CD4-positive, alpha-beta T cell treated with Interleukin-1 beta for 1 hour (primary cell): ENCODE measurements around the gene E4F1.
"Not testable (repeated sequence)": the region's sequence is repeated elsewhere in the genome, so short reads cannot be mapped to it uniquely, and the experiment has no call there.

Source experiments
- DNase-seq, 2 donors: peaks; one replicate each; pipeline ENCODE4 v3.0.0-alpha.2; 2020 to 2022

E4F1 gene

DNA sequence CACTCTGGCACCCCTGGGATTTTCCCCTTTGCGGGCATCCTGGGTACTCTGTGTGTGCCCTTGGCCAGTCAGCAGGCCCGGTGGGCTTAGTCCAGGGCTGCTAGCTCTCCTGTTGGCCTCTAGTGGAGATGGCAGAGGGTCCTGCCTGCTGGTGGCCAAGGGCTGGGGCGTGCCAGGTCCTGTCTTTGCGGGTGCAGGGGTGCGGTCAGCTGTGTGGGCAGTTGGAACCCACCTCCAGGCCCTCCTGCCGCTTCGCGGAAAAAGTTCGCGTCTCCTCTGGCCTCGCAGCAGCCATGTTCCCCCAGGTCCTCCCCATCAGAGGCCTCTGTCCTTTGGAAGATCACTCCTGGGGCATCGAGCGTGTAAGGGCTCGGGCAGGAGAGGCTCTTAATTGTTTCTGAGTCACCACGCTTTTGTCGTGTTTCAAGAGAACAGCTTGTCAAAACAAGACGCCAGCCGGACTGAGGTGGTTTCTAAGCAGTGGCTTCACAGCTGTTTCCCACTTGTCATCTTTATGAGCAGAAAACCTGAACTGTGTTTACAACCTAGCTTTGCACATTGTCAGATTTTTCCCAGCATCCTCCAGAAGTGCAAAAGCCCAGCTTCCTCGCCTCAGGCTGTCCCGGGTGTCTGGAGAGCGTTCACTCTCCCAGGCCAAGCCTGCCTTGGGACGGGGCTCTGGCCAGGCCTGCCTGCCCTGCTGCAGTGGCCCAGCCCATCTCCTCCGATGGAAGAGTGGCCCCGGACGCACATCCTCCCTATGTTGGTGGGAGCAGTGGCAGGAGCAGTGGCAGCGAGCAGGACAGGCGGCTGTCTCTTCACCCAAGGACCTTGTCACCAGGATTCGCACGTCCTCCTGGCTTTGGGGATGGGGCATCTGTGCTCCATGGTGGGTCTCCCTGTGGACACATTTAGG is 7.9 kb downstream of the E4F1 start:
- no peak for DNase-seq

DNA sequence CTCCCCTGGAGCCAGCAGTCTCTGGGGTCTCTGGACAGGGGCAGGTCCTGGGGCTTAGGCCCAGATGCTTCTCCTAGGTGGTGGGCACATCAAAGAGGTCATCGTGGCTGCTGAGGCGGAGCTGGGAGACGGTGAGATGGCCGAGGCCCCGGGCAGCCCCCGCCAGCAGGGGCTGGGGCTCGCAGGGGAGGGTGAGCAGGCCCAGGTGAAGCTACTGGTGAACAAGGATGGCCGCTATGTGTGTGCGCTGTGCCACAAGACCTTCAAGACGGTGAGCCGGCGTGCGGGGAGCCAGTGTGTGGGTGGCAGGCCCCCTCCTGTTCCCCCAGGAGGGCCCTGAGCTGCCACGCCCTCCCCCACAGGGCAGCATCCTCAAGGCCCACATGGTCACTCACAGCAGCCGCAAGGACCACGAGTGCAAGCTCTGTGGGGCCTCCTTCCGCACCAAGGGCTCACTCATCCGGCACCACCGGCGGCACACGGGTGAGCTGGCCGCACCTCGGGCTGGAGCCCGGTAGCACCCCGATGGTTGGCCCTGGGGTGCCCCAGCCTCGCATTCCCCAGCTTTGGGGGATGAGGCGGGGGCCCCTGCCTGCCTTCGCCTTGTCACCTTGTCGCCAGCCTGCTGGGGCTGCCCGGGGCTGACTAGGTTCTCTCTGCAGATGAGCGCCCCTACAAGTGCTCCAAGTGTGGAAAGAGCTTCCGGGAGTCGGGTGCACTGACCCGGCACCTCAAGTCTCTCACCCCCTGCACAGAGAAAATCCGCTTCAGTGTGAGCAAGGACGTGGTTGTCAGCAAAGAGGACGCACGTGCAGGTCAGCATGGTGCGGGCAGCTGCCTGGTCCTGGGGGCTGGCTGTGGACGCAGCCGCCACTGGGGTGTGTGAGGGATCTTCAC is 9.0 kb downstream of the E4F1 start:
- DNase-seq = no peak

DNA sequence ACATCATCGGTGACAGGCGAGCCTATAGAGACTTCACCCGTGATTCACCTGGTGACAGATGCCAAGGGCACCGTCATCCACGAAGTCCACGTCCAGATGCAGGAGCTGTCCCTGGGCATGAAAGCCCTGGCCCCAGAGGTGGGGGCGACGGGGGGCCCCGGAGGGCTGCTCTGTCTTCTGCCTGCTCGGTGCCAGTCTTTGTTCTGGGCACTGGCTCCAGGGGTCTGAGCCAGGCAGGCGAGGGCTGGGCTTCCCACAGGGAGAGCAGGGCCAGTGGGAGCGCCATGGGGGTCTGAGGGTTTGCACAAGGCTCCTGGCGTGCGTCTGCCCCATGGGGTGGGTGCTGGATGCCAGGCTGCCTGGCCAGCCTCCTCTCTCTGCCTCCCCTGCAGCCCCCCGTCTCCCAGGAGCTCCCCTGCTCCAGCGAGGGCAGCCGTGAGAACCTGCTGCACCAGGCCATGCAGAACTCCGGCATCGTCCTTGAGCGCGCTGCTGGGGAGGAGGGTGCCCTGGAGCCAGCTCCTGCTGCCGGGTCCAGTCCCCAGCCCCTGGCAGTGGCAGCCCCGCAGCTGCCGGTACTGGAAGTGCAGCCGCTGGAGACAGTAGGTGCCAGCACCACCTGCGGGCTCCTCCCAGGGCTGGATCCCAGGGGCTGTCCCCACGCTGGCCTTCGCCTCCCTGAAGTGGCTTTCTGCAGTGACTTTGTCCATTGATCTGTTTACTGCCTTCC is 9.8 kb downstream of the E4F1 start:
- no peak for DNase-seq

DNA sequence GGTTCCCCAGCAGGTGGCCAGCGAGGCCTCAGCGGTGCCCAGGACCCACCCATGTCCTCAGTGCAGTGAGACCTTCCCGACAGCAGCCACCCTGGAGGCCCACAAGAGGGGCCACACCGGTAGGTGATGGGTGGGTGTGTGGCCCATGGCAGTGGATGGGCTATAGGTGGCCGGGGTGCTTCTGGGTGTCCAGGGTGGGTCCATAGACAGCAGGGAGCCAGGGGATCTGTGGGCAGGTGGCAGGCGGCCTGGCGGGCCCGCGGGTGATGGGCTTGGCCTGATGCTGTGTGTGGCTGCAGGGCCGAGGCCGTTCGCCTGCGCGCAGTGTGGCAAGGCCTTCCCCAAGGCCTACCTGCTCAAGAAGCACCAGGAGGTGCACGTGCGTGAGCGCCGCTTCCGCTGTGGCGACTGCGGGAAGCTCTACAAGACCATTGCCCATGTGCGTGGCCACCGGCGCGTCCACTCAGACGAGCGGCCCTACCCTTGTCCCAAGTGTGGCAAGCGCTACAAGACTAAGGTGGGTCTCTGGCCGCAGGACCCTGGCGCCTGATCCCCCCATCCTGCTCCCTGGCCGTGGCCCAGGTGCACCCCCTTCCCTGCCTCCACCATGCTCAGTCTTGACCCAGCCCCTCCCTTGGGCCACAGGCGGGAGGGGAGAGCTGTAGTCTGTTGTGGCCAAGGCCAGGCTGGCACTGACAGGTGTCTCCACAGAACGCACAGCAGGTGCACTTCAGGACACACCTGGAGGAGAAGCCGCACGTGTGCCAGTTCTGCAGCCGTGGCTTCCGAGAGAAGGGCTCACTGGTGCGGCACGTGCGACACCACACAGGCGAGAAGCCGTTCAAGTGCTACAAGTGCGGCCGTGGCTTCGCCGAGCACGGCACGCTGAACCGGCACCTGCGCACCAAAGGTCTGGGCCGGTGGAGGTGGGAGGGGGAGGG is 10.8 kb downstream of the E4F1 start:
- DNase-seq = no peak

DNA sequence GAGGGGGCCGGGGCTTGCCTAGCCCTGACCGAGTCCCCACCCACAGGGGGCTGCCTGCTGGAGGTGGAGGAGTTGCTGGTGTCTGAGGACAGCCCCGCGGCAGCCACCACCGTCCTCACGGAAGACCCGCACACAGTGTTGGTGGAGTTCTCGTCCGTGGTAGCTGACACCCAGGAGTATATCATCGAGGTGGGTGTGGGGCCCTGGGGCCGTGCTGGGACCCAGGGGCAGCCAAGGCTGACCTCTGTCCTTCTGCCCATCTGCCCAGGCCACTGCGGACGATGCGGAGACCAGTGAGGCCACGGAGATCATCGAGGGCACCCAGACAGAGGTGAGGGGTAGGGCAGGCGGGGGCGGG is 11.4 kb downstream of the E4F1 start:
- DNase-seq = no peak

DNA sequence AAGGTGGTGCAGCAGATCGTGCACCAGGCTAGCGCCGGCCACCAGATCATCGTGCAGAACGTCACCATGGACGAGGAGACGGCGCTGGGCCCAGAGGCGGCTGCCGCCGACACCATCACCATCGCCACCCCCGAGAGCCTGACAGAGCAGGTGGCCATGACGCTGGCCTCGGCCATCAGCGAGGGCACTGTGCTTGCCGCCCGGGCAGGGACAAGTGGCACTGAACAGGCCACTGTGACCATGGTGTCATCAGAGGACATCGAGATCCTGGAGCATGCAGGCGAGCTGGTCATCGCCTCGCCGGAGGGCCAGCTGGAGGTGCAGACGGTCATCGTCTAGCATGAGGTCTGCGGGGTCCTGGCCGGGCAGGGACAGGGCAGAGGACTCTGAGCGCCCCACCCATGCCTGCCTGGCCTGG is 11.9 kb downstream of the E4F1 start:
- DNase-seq = no peak

DNA sequence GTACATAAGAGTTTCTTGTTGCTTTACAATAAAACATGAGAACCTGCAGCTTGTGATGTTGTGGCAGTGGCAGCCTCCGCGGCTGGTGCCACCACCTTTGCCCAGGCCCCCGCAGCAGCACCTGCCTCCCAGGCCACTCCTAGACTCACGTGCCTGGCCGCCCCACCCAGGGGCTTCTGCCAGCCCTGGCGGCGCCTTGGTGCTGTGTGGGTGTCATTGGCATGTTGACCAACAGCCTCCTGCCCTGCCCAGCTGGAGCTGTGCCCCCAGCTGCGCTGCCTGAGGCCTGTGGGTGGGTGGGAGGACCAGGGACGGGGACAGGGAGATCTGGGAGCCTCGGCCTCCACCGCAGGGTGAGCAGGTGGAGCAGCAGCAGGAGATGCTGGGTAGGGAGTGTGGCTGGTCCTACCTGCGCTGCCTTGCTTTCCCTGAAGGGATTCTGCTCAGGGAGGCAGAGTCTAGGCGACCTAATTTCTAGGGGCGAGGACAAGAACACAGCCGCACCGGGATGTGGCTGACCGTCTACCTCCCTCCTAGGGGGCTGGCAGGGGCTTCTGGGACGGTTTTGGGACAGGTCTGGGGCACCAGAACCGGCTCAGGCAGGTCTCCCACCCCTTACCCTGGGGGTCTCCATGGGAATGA is 12.4 kb downstream of the E4F1 start:
- DNase-seq = no peak

DNA sequence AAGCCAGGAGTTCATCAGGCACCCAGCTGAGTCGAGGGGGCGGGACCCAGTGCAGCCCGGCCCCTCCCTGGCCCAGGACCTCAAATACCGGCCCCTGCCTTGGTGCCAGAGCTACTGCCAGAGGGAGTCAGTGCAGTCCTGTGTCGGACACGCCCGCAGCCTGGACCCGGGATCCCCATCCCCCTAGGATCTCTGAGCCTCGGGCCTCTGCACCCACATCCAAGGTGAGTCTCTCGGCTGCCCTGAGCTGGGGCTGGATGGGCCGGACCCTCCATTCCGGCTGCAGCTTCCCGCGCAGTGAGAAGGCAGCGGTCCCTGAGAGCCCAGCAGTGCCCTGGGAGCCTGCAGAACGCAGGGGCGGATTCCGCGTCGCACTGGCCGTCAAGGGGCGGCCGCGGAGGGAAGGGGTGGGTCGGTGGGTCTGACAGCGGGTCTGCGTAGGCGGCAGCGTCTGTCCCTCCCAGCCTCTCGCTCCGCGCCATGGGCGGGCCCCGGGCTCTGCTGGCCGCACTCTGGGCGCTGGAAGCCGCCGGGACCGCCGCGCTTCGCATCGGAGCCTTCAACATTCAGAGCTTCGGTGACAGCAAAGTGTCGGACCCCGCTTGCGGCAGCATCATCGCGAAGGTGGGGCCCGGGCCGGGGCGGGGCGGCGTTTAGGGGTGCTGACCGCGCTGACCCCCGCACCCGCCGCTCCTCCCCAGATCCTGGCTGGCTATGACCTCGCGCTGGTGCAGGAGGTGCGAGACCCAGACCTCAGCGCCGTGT is 13.1 kb downstream of the E4F1 start, which contains the start of gene DNASE1L2:
TSS of gene DNASE1L2 (plus strand) at position 108 of the 765 bp plus-strand sequence. CDS start at position 481, 373 bp downstream.
- no peak for DNase-seq

DNA sequence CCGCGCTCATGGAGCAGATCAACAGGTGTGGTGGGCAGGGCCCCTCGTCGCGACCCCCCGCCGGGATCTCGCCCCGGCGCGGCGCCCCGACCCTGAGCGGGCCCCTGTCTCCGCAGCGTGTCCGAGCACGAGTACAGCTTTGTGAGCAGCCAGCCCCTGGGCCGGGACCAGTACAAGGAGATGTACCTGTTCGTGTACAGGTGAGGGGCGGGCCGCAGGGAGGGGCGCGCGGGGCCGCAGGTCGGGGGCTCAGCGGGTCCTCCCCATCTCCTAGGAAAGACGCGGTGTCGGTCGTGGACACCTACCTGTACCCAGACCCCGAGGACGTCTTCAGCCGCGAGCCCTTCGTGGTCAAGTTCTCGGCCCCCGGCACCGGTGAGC is 13.7 kb downstream of the E4F1 start:
- no peak for DNase-seq

DNA sequence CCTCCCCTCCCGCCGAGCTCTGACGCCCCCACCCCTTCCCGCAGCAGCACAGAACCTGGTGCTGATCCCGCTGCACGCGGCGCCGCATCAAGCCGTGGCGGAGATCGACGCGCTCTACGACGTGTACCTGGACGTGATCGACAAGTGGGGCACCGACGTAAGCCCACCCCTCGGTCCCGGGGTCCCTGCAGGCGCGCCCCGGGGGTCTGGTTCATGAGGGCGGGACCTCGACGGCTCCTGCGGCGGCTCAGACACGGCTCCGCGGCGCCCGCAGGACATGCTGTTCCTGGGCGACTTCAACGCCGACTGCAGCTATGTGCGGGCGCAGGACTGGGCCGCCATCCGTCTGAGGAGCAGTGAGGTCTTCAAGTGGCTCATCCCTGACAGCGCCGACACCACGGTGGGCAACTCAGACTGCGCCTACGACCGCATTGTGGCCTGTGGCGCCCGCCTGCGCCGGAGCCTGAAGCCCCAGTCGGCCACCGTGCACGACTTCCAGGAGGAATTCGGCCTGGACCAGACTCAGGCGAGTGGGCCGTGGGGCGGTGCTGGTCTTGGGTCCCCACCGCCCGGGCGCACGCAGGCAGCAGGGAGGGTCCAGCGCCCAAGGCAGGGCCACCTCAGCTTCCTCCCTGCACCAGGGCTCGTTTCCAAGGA is 14.2 kb downstream of the E4F1 start:
- DNase-seq = no peak

DNA sequence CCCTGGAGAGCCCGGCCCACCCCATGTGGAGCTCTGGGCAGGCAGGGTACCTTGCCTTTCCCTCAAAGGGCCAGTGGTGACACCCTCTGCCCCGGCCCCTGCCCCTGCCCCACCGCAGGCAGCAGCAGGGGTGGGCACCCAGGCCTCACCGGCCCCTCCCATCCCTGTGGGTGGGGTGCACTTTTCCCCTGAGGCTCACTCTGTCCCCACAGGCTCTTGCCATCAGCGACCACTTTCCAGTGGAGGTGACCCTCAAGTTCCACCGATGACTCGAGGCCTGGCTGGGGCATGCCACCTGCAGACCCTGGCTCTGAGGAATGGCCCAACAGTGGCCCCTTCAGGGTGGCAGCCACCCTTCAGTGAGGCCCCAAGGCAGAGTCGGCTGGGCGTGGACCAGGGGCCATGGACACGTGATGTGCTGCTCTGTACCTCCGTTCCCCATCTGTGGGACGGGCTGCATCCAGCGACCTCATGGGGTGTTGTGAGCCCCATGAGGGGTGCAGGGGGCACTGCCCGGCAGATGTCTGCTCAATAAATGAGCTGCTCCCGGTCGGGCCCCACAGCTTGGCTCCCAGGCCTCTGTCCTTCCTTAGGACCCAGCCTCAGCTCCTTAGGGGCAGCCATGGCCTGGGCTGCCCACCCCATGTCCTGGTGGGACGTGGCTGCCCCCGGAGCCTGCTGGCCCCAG is 14.9 kb downstream of the E4F1 start:
- DNase-seq = no peak

DNA sequence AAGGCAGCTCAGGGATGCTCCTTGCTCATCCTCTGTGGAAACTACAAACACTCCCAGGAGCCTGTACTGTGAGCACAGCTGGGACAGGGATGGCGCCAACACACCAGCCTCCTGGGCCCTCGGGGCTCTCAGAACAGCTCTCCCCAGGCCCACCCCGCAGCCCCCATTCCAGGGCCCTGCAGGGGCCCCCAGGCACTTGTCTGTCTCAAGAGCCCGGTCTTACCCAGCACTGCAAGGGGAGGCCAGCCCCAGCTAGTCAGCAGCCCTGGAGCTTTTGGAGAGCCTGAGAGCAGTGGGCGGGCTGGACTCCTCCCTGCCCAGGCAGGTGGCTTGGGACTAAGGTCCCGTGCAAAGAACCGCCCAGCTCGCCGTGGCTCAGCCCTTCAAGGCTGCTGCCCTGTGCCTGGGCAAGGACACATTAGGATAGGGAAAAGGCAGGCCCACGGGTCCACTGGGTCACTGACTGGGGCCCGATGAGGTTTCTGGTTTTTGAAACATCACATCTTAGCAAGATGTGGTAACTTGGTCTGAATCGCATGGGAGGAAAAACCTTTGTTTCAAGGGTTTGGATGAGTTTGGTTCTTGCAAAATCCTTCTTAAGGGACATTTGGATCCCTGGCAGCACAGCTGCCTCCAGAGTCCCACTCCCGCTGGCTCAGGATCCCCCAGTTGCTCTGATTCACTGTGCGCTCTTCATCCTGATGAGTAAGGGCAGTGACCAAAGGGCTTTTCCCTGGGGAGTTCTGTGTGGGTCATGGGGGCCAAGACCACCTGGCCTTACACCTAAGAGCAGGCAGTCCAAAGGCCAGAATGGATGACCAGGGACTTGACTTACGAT is 15.7 kb downstream of the E4F1 start:
- DNase-seq = no peak

DNA sequence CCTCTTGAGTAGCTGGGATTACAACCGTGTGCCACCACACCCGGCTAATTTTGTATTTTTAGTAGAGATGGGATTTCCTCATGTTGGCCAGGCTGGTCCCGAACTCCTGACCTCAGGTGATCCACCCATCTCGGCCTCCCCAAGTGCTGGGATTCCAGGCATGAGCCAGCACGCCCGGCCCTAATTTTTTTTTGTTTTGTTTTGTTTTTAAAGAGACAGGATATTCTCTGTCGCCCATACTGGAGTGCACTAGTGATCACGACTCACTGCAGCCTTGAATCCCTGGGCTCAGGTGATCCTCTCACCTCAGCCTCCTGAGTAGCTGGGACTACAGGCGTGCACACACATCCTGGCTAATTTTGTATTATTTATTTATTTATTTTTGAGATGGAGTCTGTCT is 16.9 kb downstream of the E4F1 start:
- not testable (repeated sequence) for DNase-seq

DNA sequence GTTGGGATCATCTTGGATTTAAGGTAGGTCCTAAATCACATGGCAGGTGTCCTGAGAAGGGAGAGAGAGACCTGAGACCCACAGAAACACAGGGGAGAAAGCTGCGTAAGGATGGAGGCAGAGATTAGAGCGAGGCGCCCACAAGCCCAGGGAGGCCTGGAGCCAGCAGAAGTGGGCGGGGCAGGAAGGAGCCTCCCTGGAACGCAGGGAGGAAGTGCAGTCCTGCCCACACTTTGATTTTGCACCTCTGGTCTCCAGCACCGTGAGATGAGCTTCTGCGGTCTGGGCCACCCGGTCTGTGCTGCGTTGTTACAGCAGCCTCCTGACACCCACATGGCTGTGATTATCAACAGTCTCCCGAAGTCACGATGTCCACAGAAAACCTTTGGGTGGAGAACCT is 19.2 kb downstream of the E4F1 start:
- DNase-seq = no peak

DNA sequence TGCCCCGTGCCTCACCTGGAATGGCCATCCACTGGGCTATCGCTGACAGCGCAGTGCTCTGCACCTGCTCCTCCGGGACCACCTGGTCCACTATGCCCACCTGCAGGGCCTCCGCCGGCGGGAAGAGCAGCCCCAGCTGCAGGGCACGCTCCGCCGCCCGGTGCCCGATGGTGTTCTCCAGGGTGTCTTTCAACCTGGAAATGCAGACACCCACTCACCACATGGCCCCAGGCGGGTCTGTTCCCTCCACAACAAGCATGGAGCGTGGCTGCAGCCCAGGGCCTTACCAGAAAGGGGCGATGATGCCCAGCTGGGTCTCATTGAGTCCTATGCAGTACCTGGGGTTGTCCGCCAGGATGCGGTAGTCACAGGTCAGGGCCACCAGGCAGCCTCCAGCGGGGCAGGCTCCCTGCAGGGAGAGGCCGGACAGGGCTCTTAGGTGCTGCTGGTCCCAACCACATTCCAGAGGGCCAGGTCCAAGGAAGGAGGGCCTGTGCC is 19.7 kb downstream of the E4F1 start:
- DNase-seq = no peak

DNA sequence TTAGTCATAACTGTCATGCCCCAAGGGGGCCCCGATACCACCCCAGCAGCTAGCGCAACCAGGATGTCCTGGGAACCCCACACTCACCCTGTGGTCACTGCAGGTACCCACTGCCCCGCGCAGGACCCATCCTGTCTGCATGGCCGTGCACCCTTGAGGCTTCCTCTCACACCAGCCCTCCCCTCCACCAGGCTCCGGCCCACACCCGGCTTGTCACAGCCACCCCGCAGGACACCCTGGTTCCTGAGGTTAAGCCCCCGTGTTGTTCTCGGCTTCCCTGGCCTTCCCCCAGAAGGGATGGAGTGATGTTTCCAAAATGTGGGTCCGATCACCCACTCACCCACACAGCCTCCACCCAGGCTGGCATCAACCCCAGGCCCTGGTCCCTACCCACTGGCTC is 20.4 kb downstream of the E4F1 start:
- no peak for DNase-seq

DNA sequence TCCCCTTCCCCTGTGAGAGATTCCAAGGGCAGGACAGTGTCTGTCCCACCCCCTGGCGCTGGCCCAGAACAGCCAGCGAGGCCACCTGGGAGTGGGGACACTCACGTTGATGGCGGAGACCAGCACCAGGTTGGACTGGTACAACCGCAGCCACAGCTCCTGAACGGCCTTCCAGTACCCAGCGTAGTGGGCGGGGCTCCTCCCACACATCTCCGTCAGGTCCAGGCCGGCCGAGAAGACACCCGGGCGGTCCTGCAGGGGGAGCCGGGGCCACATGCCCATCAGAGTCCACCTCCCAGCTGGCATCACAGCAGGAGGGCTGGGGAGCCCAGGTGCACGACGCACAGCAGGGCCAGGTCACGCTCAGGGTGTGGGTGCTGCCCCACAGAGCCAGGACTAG is 20.9 kb downstream of the E4F1 start:
- no peak for DNase-seq
